ENCODE measurements around the gene WDR62. TPM values are rescaled to one million over a fixed set of nuclear protein-coding genes. Genes with fewer than 3 reads are reported as not detected.

Gene WDR62
- total and polyA plus RNA-seq, 2 of the 8 experiments (the other 6 are each of a cell fraction or from before 2014, with no cell fraction given): 28.2 to 39.5 TPM

GRCh38 chr19:36073121-36073876, 18.6 kb downstream of the WDR62 start:
- Histone ChIP-seq H3K23me2 (ENCODE audit: low read depth, low read length) (no peaks in the 10 kb centered on the region), H3K4me1 (replicated peaks in 1 of 4; ENCODE audit: control insufficient read depth in 3 of 4, insufficient read depth in 4 of 4, low read length in 3 of 4) (no peaks in the 10 kb centered on the region), H3K9me3 (ENCODE audit: insufficient read depth in 2 of 2, low read depth in 1 of 2, low read length in 1 of 2) (no peaks in the 10 kb centered on the region), H3K56ac (replicated peaks; ENCODE audit: insufficient read length, low read depth, low read length) (no peak overlapping the region), H2BK120ac (replicated peaks; ENCODE audit: low read depth, low read length) (no peak overlapping the region), H3K9ac (replicated peaks in 1 of 4; ENCODE audit: extremely low read depth in 1 of 4, low read depth in 3 of 4, low read length in 3 of 4) (no peak overlapping the region), H3K23ac (ENCODE audit: insufficient read length) (no peak overlapping the region), H2BK12ac (ENCODE audit: low read depth, low read length) (no peak overlapping the region), H4K91ac (replicated peaks; ENCODE audit: insufficient read length, low read length) (no peak overlapping the region), H3K79me2 (ENCODE audit: control insufficient read depth in 1 of 2, insufficient read depth in 2 of 2, low read length in 2 of 2) (no peaks in the 10 kb centered on the region), H4K8ac (ENCODE audit: extremely low read depth, insufficient read depth, low read length) (no peak overlapping the region), H3K4ac (replicated peaks; ENCODE audit: insufficient read length, low read depth, low read length) (no peak overlapping the region), H3K4me3 (ENCODE audit: extremely low read depth in 1 of 4, insufficient read depth in 2 of 4, low read depth in 3 of 4, low read length in 4 of 4) (no peak overlapping the region), H4K5ac (ENCODE audit: insufficient read length, low read depth, low read length) (no peak overlapping the region), H2AK5ac (ENCODE audit: low read depth, low read length) (no peak overlapping the region), H3K4me2 (ENCODE audit: insufficient read depth in 1 of 2, low read depth in 2 of 2, low read length in 2 of 2) (no peak overlapping the region), H3K36me3 (ENCODE audit: control insufficient read depth in 2 of 4, insufficient read depth in 4 of 4, low read length in 3 of 4) (peaks cover 13 to 51% (median 37%) of the 10 kb centered on the region in 4 experiments; a peak in 7 of 8 replicates), H3K14ac (ENCODE audit: insufficient read length) (no peak overlapping the region), H3K27me3 (replicated peaks in 1 of 4; ENCODE audit: control insufficient read depth in 3 of 4, extremely low read depth in 1 of 4, insufficient read depth in 3 of 4, low read length in 3 of 4) (no peaks in the 10 kb centered on the region), H3K79me1 (ENCODE audit: low read depth, low read length) (no peaks in the 10 kb centered on the region), H2BK15ac (ENCODE audit: low read length) (no peak overlapping the region), H2BK5ac (ENCODE audit: low read depth, low read length) (no peak overlapping the region), H2AFZ (ENCODE audit: low read length) (no peak overlapping the region), H3K18ac (ENCODE audit: extremely low read depth, low read length) (no peak overlapping the region), H3K27ac (ENCODE audit: low read depth, low read length) (no peak overlapping the region), H4K20me1 (replicated peaks in 1 of 2; ENCODE audit: control insufficient read depth in 1 of 2, insufficient read depth in 2 of 2, low read length in 2 of 2) (peaks cover 3 to 7% of the 10 kb centered on the region in 2 experiments), H2BK20ac (ENCODE audit: low read length) (no peak overlapping the region)
- WGBS, 2 experiments (ENCODE audit: extremely low coverage in 1 of 2, insufficient coverage in 1 of 2, insufficient read length in 1 of 2, insufficient replicate concordance in 2 of 2, low coverage in 1 of 2, low lambda C conversion rate in 2 of 2, missing lambda C conversion rate in 1 of 2): 79% methylated on average over 10 of the region's 10 CpGs; no CpG with 5 or more reads in 1 of the 2 experiments
- POLR2A ChIA-PET (ENCODE audit: partially characterized antibody): interaction anchor here (0.6 to 1.9 kb wide), 7 partner anchors 11 to 65 kb away, joined by 3 to 6 read pairs (median 3); partner anchors contain the start of genes THAP8 and WDR62
- CTCF ChIA-PET (ENCODE audit: partially characterized antibody): interaction anchor here (0.6 kb wide), 1 partner anchor 294 kb away, joined by 4 read pairs; no protein-coding TSS in a partner anchor
- no peak for DNase-seq (ENCODE audit: low read depth in 1 of 2, low spot score in 2 of 2)
- no peak for FAIRE-seq
- TF ChIP-seq CTCF (IDR thresholded peaks at IDR 0.05; ENCODE audit: control extremely low read depth in 1 of 3, insufficient read depth in 1 of 3, low read depth in 1 of 3, low read length in 3 of 3) (no peak), MAFK (IDR thresholded peaks at IDR 0.05; ENCODE audit: low read depth, low read length) (no peak), RNF2 (IDR thresholded peaks at IDR 0.05; ENCODE audit: borderline replicate concordance, low read depth, low read length, missing control alignments, poor library complexity, severe bottlenecking) (no peak), CBX5 (IDR thresholded peaks at IDR 0.05; ENCODE audit: low read depth, low read length) (no peak), HDAC2 (IDR thresholded peaks at IDR 0.05; ENCODE audit: borderline replicate concordance in 1 of 2, low read depth in 2 of 2, low read length in 2 of 2) (no peak), USF2 (IDR thresholded peaks at IDR 0.05; ENCODE audit: low read length) (no peak)
